IMR-90 (cell line): ENCODE measurements around the gene CCDC33. TPM values are rescaled to one million over a fixed set of nuclear protein-coding genes. Genes with fewer than 3 reads are reported as not detected.

Experiments
- ATAC-seq: fragments of 200-7000 bp; cut with Tn5 transposase; 2 replicates; pipeline ENCODE4 v1.9.1; 2020; ENCODE audit warnings: low read depth, mild to moderate bottlenecking, moderate library complexity
- BruUV-seq: library from RNA; stranded (reverse); fragments of 400-500 nt; replicated peaks from 2 replicates; lab custom pipeline; 2021; lab: Mats Ljungman, UMichigan
- CTCF ChIA-PET: fragments of 300-600 bp; formaldehyde crosslinking; extraction: SDS; loops from one replicate; lab custom pipeline; 2021; ENCODE audit warnings: antibody characterized with exemption; lab: Yijun Ruan, JAX
- POLR2A ChIA-PET: fragments of 300-600 bp; sonication (Branson Sonifier 250); formaldehyde crosslinking; loops from one replicate; lab custom pipeline; 2022; ENCODE audit warnings: antibody characterized with exemption; ENCODE audit not compliant: unreplicated experiment; lab: Charles Lee
- DNase-seq: peaks from one replicate; pipeline ENCODE4 v3.0.0; 2013
- H2AFZ ChIP-seq: replicated peaks from 2 replicates; pipeline ENCODE3; 2013; ENCODE audit warnings: low read length, mild to moderate bottlenecking; ENCODE audit not compliant: poor library complexity
- H2AK5ac ChIP-seq: 2 replicates; pipeline ENCODE4 v1.6.1; 2013; ENCODE audit warnings: low read depth, low read length, inconsistent platforms
- H2AK9ac ChIP-seq: replicated peaks from 2 replicates; pipeline ENCODE3; 2013; ENCODE audit warnings: mild to moderate bottlenecking, low read depth, low read length, moderate library complexity; ENCODE audit not compliant: poor library complexity
- H2BK120ac ChIP-seq: 2 replicates; pipeline ENCODE4 v1.6.1; 2013; ENCODE audit warnings: low read depth, low read length, inconsistent platforms
- H2BK15ac ChIP-seq: 3 replicates; pipeline ENCODE4 v1.6.1; 2013; ENCODE audit warnings: low read depth, low read length, inconsistent platforms
- H2BK20ac ChIP-seq: 2 replicates; pipeline ENCODE4 v1.6.1; 2013; ENCODE audit warnings: low read depth, mild to moderate bottlenecking, inconsistent platforms, low read length, moderate library complexity
- H2BK5ac ChIP-seq: 2 replicates; pipeline ENCODE4 v1.6.1; 2013; ENCODE audit warnings: mild to moderate bottlenecking, low read depth, low read length, inconsistent platforms; ENCODE audit not compliant: poor library complexity, severe bottlenecking
- H3K14ac ChIP-seq: replicated peaks from 2 replicates; pipeline ENCODE4 v1.6.1; 2013; ENCODE audit warnings: low read depth, low read length, inconsistent platforms
- H3K18ac ChIP-seq: 2 replicates; pipeline ENCODE4 v1.6.1; 2013; ENCODE audit warnings: low read depth, low read length, control low read depth
- H3K23ac ChIP-seq: 2 replicates; pipeline ENCODE4 v1.6.1; 2013; ENCODE audit warnings: low read depth, low read length, inconsistent platforms
- H3K27ac ChIP-seq: 2 replicates; pipeline ENCODE4 v1.5.1; 2013; ENCODE audit warnings: mild to moderate bottlenecking, control low read depth, low read length; ENCODE audit not compliant: insufficient read depth
- H3K27me3 ChIP-seq: 2 replicates; pipeline ENCODE4 v1.6.1; 2013; ENCODE audit warnings: low read length; ENCODE audit not compliant: control insufficient read depth, insufficient read depth
- H3K36me3 ChIP-seq: 2 replicates; pipeline ENCODE4 v1.6.1; 2013; ENCODE audit warnings: low read length, mixed read lengths; ENCODE audit not compliant: control insufficient read depth, insufficient read depth
- H3K4ac ChIP-seq: 2 replicates; pipeline ENCODE4 v1.6.1; 2013; ENCODE audit warnings: low read depth, low read length, inconsistent platforms
- H3K4me1 ChIP-seq: 2 replicates; pipeline ENCODE4 v1.6.1; 2013; ENCODE audit warnings: low read length, mixed read lengths; ENCODE audit not compliant: control insufficient read depth, insufficient read depth
- H3K4me2 ChIP-seq: 2 replicates; pipeline ENCODE4 v1.6.1; 2013; ENCODE audit warnings: low read depth, mild to moderate bottlenecking, control low read depth, low read length, moderate library complexity
- H3K4me3 ChIP-seq: 2 replicates; pipeline ENCODE4 v1.5.1; 2013; ENCODE audit warnings: low read depth, mild to moderate bottlenecking, control low read depth, low read length, moderate library complexity; ENCODE audit not compliant: insufficient read depth
- H3K56ac ChIP-seq: 2 replicates; pipeline ENCODE4 v1.6.1; 2013; ENCODE audit warnings: low read length, inconsistent platforms; ENCODE audit not compliant: insufficient read depth; ENCODE audit errors: extremely low read depth
- H3K79me1 ChIP-seq, 2 experiments: 2 replicates each; pipeline ENCODE4 v1.6.1; 2013; ENCODE audit warnings: low read length in 2 of 2, inconsistent platforms in 1 of 2, low read depth in 1 of 2
- H3K9ac ChIP-seq: 2 replicates; pipeline ENCODE4 v1.6.1; 2013; ENCODE audit warnings: low read depth, low read length, control low read depth
- H3K9me1 ChIP-seq: 2 replicates; pipeline ENCODE4 v1.6.1; 2013; ENCODE audit warnings: low read length, inconsistent platforms; ENCODE audit not compliant: insufficient read depth
- H3K9me3 ChIP-seq: 2 replicates; pipeline ENCODE4 v1.6.1; 2013; ENCODE audit warnings: low read length; ENCODE audit not compliant: control insufficient read depth, insufficient read depth
- H4K20me1 ChIP-seq: 2 replicates; pipeline ENCODE4 v1.6.1; 2013; ENCODE audit warnings: low read length, inconsistent platforms; ENCODE audit not compliant: insufficient read depth
- H4K5ac ChIP-seq: 2 replicates; pipeline ENCODE4 v1.6.1; 2013; ENCODE audit warnings: mild to moderate bottlenecking, low read depth, low read length, control low read depth
- H4K8ac ChIP-seq, 2 experiments: 2 replicates each; pipeline ENCODE4 v1.6.1; 2013; ENCODE audit warnings: low read depth in 2 of 2, low read length in 2 of 2, control low read depth in 1 of 2, inconsistent platforms in 1 of 2
- H4K91ac ChIP-seq: 2 replicates; pipeline ENCODE4 v1.6.1; 2013; ENCODE audit warnings: low read depth, low read length, inconsistent platforms; ENCODE audit not compliant: insufficient read depth
- MAFK ChIP-seq: IDR thresholded peaks from 2 replicates; pipeline ENCODE4 v1.6.1; 2012; ENCODE audit warnings: low read depth, low read length, improper control_type of control experiment
- MAZ ChIP-seq: IDR thresholded peaks from 2 replicates; pipeline ENCODE4 v1.6.1; 2012; ENCODE audit warnings: low read depth, mild to moderate bottlenecking, low read length, improper control_type of control experiment, moderate library complexity, borderline replicate concordance
- RCOR1 ChIP-seq: IDR thresholded peaks from 2 replicates; pipeline ENCODE4 v1.6.1; 2012; ENCODE audit warnings: mild to moderate bottlenecking, low read length, improper control_type of control experiment; ENCODE audit not compliant: insufficient replicate concordance
- RFX5 ChIP-seq: IDR thresholded peaks from 2 replicates; pipeline ENCODE4 v1.8.0; 2012; ENCODE audit warnings: low read depth, mild to moderate bottlenecking, low read length, moderate library complexity
- SMC3 ChIP-seq: fragments of 150-350 bp; IDR thresholded peaks from 2 replicates; pipeline ENCODE4 v1.6.1; 2016; ENCODE audit warnings: low read depth, mild to moderate bottlenecking, antibody characterized with exemption, low read length, moderate library complexity
- whole genome bisulfite sequencing, 2 experiments: methylation state at CpG; one replicate each; pipeline versions ENCODE4 v1.1.5 to v1.1.7; 2013; ENCODE audit warnings: missing lambda C conversion rate in 2 of 2; ENCODE audit not compliant: insufficient read length in 1 of 2; ENCODE audit errors: extremely low coverage in 2 of 2; 5-methylcytosine and 5-hydroxymethylcytosine counted together
- dilution Hi-C: fragments of 300-500 bp; cut with HindIII; formaldehyde crosslinking; loops from one replicate; pipeline ENCODE4 v1.14.3; 2018; ENCODE audit warnings: low sequenced_read_pairs; ENCODE audit not compliant: unreplicated experiment
- in situ Hi-C: fragments of 300-500 bp; cut with MboI; formaldehyde crosslinking; loops from 3 replicates; pipeline ENCODE4 v1.14.3; 2019; ENCODE audit warnings: low sequenced_read_pairs, inconsistent platforms, mixed read lengths
- intact Hi-C: fragments of 100-400 bp; cut with micrococcal nuclease; formaldehyde crosslinking; loops from 2 replicates; pipeline ENCODE4 v1.10.0; 2022
- polyA plus RNA-seq, 3 experiments: library from polyadenylated mRNA; depleted of rRNA; stranded (reverse); fragments of >200 nt; gene quantifications; 2 replicates each; pipeline ENCODE4 v1.2.3, GENCODE V29; 2012; ENCODE audit warnings: low replicate concordance in 1 of 3
- total RNA-seq: library from RNA; depleted of rRNA; stranded (reverse); fragments of >200 nt; gene quantifications from 2 replicates; pipeline ENCODE4 v1.2.3, GENCODE V29; 2012
- TF ChIP-seq, protein P1 (sequence below): fragments of 150-350 bp; IDR thresholded peaks from 2 replicates; pipeline ENCODE4 v1.6.1; 2016; ENCODE audit warnings: low read depth, mild to moderate bottlenecking, low read length, moderate library complexity, borderline replicate concordance

CCDC33 gene
- total and polyA plus RNA-seq, 2 of the 4 experiments (the other 2 are of a cell fraction) = not detected

DNA sequence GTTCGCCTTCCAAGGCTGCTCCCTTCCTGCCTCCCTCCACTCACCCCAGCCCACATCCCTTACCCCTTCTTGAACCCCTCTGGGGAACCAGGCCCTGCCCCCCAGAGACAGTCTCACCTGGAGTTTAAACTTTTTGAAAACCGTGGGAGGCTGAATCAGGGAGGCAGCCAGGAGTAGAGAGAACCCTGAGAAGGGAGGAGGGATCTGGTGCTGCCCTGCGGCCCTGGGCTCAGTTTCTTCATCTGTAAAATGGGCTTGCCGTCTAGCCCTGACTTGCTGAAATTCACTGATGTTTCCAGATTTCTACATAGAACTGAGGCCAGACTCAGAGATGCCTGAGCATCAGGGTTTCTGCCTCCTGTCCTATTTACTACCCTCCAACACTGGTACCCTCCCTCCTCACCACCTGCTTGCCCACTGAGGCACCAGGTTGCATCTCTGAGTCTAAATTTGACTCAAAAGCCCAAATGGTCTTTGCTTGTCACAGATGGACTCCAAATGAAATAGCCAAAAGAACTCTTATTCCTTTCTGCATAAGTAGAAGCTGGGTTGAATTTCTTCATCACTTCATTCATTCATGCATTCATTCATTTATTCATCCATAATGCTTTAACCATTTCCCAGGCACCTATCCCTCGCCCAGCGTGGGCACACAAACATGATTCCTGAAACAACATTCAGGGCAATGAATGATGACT, 21.7 kb upstream of the CCDC33 start:
- Histone ChIP-seq H2BK20ac (no peak overlapping the region), H3K9ac (no peak overlapping the region), H3K4me3 (no peak overlapping the region), H3K18ac (no peak overlapping the region), H3K9me3 (no peaks in the 10 kb centered on the region), H3K36me3 (no peaks in the 10 kb centered on the region), H2AK5ac (no peak overlapping the region), H3K27ac (no peak overlapping the region), H3K79me1 (no peaks in the 10 kb centered on the region), H4K8ac (no peak overlapping the region), H3K4me1 (peaks cover 11% of the 10 kb centered on the region; the same call in 1 of the 2 replicates), H4K5ac (no peak overlapping the region), H3K14ac (no peak overlapping the region), H3K4ac (no peak overlapping the region), H2AFZ (no peak overlapping the region), H2BK5ac (no peak overlapping the region), H3K23ac (no peak overlapping the region), H4K91ac (no peak overlapping the region), H3K27me3 (peaks cover 24% of the 10 kb centered on the region), H3K56ac (no peak overlapping the region), H2BK120ac (no peak overlapping the region), H2AK9ac (no peak overlapping the region), H3K9me1 (no peaks in the 10 kb centered on the region), H3K4me2 (no peak overlapping the region; the same call in 1 of the 2 replicates), H4K20me1 (no peaks in the 10 kb centered on the region), H2BK15ac (no peak overlapping the region)
- 0% methylated on average over 1 of the region's 6 CpGs; no CpG with 5 or more reads in 1 of the 2 experiments for WGBS, 2 experiments
- dilution Hi-C loops (no loop called here), in situ Hi-C loops (no loop called here), intact Hi-C loops (no loop called here)
- DNase-seq = no peak
- BruUV-seq = no TSS peak
- TF ChIP-seq, protein P1, sequence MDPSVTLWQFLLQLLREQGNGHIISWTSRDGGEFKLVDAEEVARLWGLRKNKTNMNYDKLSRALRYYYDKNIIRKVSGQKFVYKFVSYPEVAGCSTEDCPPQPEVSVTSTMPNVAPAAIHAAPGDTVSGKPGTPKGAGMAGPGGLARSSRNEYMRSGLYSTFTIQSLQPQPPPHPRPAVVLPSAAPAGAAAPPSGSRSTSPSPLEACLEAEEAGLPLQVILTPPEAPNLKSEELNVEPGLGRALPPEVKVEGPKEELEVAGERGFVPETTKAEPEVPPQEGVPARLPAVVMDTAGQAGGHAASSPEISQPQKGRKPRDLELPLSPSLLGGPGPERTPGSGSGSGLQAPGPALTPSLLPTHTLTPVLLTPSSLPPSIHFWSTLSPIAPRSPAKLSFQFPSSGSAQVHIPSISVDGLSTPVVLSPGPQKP = no peak
- TF ChIP-seq RCOR1 (no peak), MAZ (no peak), MAFK (no peak), SMC3 (no peak), RFX5 (no peak)
- ChIA-PET POLR2A (no interaction called here), CTCF (no interaction called here)
- no peak for ATAC-seq
